ENCODE data around the gene SLC12A6.

- TF ChIP-seq TCF7L2 (IDR thresholded peaks at IDR 0.05; ENCODE audit: low read depth, low read length) (no peak), CTCF (IDR thresholded peaks at IDR 0.05) (no peak), REST (IDR thresholded peaks at IDR 0.05; ENCODE audit: insufficient read depth in 1 of 2, low read depth in 2 of 2, low read length in 1 of 2) (no peak)
Measured at GRCh38 chr15:34271493-34271892, 66.1 kb downstream of the SLC12A6 start.

All from Panc1 (cell line).